Measurements from ENCODE around the gene TBC1D19.

The TBC1D19 gene

DNA sequence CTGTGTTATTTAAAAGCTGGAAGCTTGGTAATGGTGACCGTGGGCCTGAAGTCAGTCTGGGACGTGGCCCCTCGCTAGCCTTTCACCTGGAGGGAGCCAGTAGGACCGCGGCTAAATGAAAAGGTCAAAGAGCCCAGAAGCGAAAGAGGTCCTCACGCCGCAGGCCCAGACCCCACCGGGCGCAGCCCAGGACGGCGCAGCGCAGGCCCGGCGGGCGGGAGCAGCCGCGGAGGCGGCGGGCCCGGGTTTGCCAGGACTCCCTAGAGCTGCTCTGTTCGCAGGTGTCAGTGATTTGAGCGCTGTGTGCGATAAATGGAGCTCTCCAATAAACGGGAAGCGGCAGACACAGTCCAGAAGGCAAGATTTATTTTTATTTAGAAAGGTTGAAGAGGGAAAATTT, 220.6 kb downstream of the TBC1D19 start:
- TF ChIP-seq MYC (IDR thresholded peaks at IDR 0.05; ENCODE audit: low read depth, low read length) (no peak), POLR2A (IDR thresholded peaks at IDR 0.05; ENCODE audit: extremely low read depth, insufficient read length) (no peak)
- TF ChIP-seq, protein P1, sequence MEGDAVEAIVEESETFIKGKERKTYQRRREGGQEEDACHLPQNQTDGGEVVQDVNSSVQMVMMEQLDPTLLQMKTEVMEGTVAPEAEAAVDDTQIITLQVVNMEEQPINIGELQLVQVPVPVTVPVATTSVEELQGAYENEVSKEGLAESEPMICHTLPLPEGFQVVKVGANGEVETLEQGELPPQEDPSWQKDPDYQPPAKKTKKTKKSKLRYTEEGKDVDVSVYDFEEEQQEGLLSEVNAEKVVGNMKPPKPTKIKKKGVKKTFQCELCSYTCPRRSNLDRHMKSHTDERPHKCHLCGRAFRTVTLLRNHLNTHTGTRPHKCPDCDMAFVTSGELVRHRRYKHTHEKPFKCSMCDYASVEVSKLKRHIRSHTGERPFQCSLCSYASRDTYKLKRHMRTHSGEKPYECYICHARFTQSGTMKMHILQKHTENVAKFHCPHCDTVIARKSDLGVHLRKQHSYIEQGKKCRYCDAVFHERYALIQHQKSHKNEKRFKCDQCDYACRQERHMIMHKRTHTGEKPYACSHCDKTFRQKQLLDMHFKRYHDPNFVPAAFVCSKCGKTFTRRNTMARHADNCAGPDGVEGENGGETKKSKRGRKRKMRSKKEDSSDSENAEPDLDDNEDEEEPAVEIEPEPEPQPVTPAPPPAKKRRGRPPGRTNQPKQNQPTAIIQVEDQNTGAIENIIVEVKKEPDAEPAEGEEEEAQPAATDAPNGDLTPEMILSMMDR (IDR thresholded peaks at IDR 0.05; ENCODE audit: low read depth, low read length) = no peak
- TF ChIP-seq, protein P2, sequence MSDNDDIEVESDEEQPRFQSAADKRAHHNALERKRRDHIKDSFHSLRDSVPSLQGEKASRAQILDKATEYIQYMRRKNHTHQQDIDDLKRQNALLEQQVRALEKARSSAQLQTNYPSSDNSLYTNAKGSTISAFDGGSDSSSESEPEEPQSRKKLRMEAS (IDR thresholded peaks at IDR 0.05; ENCODE audit: low read depth, low read length) = no peak
- no peak overlapping the region for H3K4me3 ChIP-seq (ENCODE audit: low read depth, low read length)
- DNase-seq (ENCODE audit: low read depth) = no peak

DNA sequence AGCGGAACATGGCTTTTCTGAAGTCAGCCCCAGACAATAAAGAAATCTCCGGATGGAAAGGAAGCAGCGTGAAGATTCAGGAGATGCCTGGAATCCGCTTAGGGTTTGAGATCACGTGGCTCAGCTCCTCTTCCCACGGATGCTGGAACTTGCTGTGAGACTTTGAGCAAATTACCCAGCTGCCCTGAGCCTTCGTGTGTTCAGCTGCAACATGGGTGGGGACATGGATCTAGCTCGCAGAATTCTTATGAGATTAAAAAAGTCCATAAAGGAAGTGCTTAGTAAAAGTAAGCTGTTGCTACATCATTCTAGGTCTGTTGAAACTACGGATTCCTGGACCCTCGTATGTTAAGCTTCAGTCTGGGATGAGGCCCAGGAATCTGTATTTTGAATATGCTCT, 221.0 kb downstream of the TBC1D19 start:
- DNase-seq (ENCODE audit: low read depth) = no peak
- TF ChIP-seq, protein P1 (IDR thresholded peaks at IDR 0.05; ENCODE audit: low read depth, low read length) = no peak
- TF ChIP-seq MYC (IDR thresholded peaks at IDR 0.05; ENCODE audit: low read depth, low read length) (no peak), POLR2A (IDR thresholded peaks at IDR 0.05; ENCODE audit: extremely low read depth, insufficient read length) (no peak)
- TF ChIP-seq, protein P2 (IDR thresholded peaks at IDR 0.05; ENCODE audit: low read depth, low read length) = no peak
- no peak overlapping the region for H3K4me3 ChIP-seq (ENCODE audit: low read depth, low read length)
